GOT3 (cell line): ENCODE results near the gene MBNL1.
A peak's percentile ranks its signal among the peaks of the same experiment; 100 is the strongest.

Experiments used
- DNase-seq: peaks from one replicate; lab custom pipeline; 2025; ENCODE audit warnings: mixed read lengths; lab: John Stamatoyannopoulos, UW

MBNL1 gene

GRCh38 chr3:152268555-152269055, at the start of gene MBNL1:
Gene MBNL1, plus strand, starts transcription at chr3:152268929. Its CDS starts 31,265 bp downstream, at chr3:152300194.
- DNase-seq: peak; percentile 87

- no peak for DNase-seq
Measured at GRCh38 chr3:152219216-152219615, 49.5 kb upstream of the MBNL1 start.

- no peak for DNase-seq
Measured at GRCh38 chr3:152219769-152220255, 48.9 kb upstream of the MBNL1 start.

- no peak for DNase-seq
Measured at GRCh38 chr3:152222327-152222726, 46.4 kb upstream of the MBNL1 start.

GRCh38 chr3:152225201-152225600, 43.5 kb upstream of the MBNL1 start:
- DNase-seq: no peak

- DNase-seq: no peak
Measured at GRCh38 chr3:152226176-152226575, 42.6 kb upstream of the MBNL1 start.

GRCh38 chr3:152227027-152227426, 41.7 kb upstream of the MBNL1 start:
- no peak for DNase-seq

GRCh38 chr3:152229692-152230091, 39.0 kb upstream of the MBNL1 start:
- no peak for DNase-seq

GRCh38 chr3:152230370-152230769, 38.4 kb upstream of the MBNL1 start:
- no peak for DNase-seq

- DNase-seq: no peak
Measured at GRCh38 chr3:152232001-152232400, 36.7 kb upstream of the MBNL1 start.

- no peak for DNase-seq
Measured at GRCh38 chr3:152232679-152233078, 36.0 kb upstream of the MBNL1 start.

GRCh38 chr3:152234657-152235375, 33.9 kb upstream of the MBNL1 start:
- no peak for DNase-seq

- no peak for DNase-seq
Measured at GRCh38 chr3:152235709-152236298, 32.9 kb upstream of the MBNL1 start.

GRCh38 chr3:152236716-152237115, 32.0 kb upstream of the MBNL1 start:
- no peak for DNase-seq

- DNase-seq: no peak
Measured at GRCh38 chr3:152241142-152242017, 27.3 kb upstream of the MBNL1 start.

GRCh38 chr3:152243301-152243711, 25.4 kb upstream of the MBNL1 start:
- no peak for DNase-seq

GRCh38 chr3:152243721-152244516, 24.8 kb upstream of the MBNL1 start:
- no peak for DNase-seq

GRCh38 chr3:152244517-152244888, 24.2 kb upstream of the MBNL1 start:
- DNase-seq: no peak

GRCh38 chr3:152245498-152246170, 23.1 kb upstream of the MBNL1 start:
- DNase-seq: no peak

- DNase-seq: no peak
Measured at GRCh38 chr3:152251916-152252315, 16.8 kb upstream of the MBNL1 start.

- no peak for DNase-seq
Measured at GRCh38 chr3:152252755-152253154, 16.0 kb upstream of the MBNL1 start.
